Lung (tissue), 12 donors: ENCODE measurements around the gene ALG1. TPM values are rescaled to one million over a fixed set of nuclear protein-coding genes. Genes with fewer than 3 reads are reported as not detected.
"Not testable (repeated sequence)": the region's sequence is repeated elsewhere in the genome, so short reads cannot be mapped to it uniquely, and the experiment has no call there.

Experiments used
- ATAC-seq: fragments of 200-7000 bp; cut with Tn5 transposase; one replicate; pipeline ENCODE4 v1.9.1; 2020; ENCODE audit warnings: moderate number of reproducible peaks; ENCODE audit not compliant: insufficient read depth, low FRiP score
- DNase-seq, 3 donors: peaks; one replicate each; pipeline ENCODE4 v3.0.0-alpha.2; 2013 to 2017
- H3K27ac ChIP-seq, 2 donors: one replicate each; pipeline ENCODE4 v1.5.1; 2013; ENCODE audit warnings: mild to moderate bottlenecking in 2 of 2, moderate library complexity in 2 of 2, control low read depth in 1 of 2, inconsistent platforms in 1 of 2, low read depth in 1 of 2, low read length in 1 of 2
- H3K27me3 ChIP-seq, 3 donors: one replicate each; pipeline ENCODE4 v1.5.1; 2013; ENCODE audit warnings: low read length in 2 of 3; ENCODE audit not compliant: control insufficient read depth in 3 of 3, insufficient read depth in 3 of 3
- H3K36me3 ChIP-seq, 4 donors: one replicate each; pipeline ENCODE4 v1.5.1; 2013; ENCODE audit warnings: low read length in 4 of 4, mild to moderate bottlenecking in 1 of 4, moderate library complexity in 1 of 4; ENCODE audit not compliant: control insufficient read depth in 4 of 4, insufficient read depth in 4 of 4
- H3K4me1 ChIP-seq, 5 donors: one replicate each; pipeline ENCODE4 v1.5.1; 2013; ENCODE audit warnings: low read length in 5 of 5, mild to moderate bottlenecking in 2 of 5, moderate library complexity in 1 of 5; ENCODE audit not compliant: control insufficient read depth in 5 of 5, insufficient read depth in 5 of 5
- H3K4me3 ChIP-seq: one replicate; pipeline ENCODE4 v1.5.1; 2013; ENCODE audit warnings: mild to moderate bottlenecking, control low read depth, moderate library complexity
- H3K9ac ChIP-seq, 2 donors: one replicate each; pipeline ENCODE4 v1.5.1; 2013; ENCODE audit warnings: low read length in 2 of 2, control low read depth in 1 of 2; ENCODE audit not compliant: insufficient read depth in 1 of 2
- H3K9me3 ChIP-seq, 4 donors: one replicate each; pipeline ENCODE4 v1.5.1; 2013; ENCODE audit warnings: low read length in 3 of 4, mild to moderate bottlenecking in 1 of 4, moderate library complexity in 1 of 4; ENCODE audit not compliant: control insufficient read depth in 4 of 4, insufficient read depth in 3 of 4
- WGBS, 2 donors: extraction: QIAGEN DNeasy Blood & Tissue Kit; methylation state at CpG; one replicate each; pipeline ENCODE4 v1.1.7; 2013; 5-methylcytosine and 5-hydroxymethylcytosine counted together
- polyA plus RNA-seq, 2 donors: library from polyadenylated mRNA; stranded (reverse); fragments of 200-250 nt; gene quantifications; one replicate each; pipeline ENCODE4 v1.2.1, GENCODE V29; 2013
- total RNA-seq, 2 donors: library from RNA; depleted of rRNA in 1 of 2; stranded (reverse); fragments of >200 nt in 1 of 2; gene quantifications; one replicate each; pipeline ENCODE4 v1.2.1, GENCODE V29; 2014 to 2021
- TF ChIP-seq, protein P1 (sequence below): IDR thresholded peaks from 2 replicates; pipeline ENCODE4 v1.5.1; 2012; ENCODE audit warnings: mild to moderate bottlenecking; ENCODE audit errors: control extremely low read depth, extremely low read depth
- donor health status: control.
- donor health status: control.
- donor health status: Bipolar disorder and iron deficiency.
- donor health status: healthy.
- donor health status: DM: yes; HTN: yes; CAD: no.

The ALG1 gene
- total and polyA plus RNA-seq, 4 donors = 19.6 to 31.7 (median 24.3) TPM

DNA sequence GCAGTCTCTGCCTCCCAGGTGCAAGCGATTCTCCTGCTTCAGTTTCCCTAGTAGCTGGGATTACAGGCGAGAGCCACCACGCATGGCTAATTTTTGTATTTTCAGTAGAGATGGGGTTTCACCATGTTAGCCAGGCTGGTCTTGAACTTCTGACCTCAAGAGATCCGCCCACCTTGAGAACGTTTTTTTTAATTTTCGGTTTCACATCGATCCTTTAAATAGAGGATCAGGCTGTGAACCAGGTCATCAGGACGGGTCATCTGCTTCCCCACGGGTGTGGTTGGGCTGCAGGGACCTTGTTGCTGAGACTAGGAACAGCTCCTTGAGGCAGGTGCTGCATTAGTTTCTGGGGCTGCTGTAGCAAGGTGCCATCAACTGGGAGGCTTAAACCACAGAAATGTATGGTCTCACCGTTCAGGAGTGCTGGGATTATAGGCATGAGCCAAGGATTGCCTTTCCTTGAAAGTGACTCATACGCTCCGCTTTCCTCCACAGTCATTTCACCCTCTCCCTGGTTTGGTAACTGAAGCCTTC is 30.0 kb upstream of the ALG1 start:
- H3K9ac ChIP-seq = no peak overlapping the region
- DNase-seq (no peak), ATAC-seq (no peak)
- TF ChIP-seq, protein P1, sequence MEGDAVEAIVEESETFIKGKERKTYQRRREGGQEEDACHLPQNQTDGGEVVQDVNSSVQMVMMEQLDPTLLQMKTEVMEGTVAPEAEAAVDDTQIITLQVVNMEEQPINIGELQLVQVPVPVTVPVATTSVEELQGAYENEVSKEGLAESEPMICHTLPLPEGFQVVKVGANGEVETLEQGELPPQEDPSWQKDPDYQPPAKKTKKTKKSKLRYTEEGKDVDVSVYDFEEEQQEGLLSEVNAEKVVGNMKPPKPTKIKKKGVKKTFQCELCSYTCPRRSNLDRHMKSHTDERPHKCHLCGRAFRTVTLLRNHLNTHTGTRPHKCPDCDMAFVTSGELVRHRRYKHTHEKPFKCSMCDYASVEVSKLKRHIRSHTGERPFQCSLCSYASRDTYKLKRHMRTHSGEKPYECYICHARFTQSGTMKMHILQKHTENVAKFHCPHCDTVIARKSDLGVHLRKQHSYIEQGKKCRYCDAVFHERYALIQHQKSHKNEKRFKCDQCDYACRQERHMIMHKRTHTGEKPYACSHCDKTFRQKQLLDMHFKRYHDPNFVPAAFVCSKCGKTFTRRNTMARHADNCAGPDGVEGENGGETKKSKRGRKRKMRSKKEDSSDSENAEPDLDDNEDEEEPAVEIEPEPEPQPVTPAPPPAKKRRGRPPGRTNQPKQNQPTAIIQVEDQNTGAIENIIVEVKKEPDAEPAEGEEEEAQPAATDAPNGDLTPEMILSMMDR = no peak
- peaks cover 0 to 4% (median 0%) of the 10 kb centered on the region in 5 donors for H3K4me1 ChIP-seq
- no peaks in the 10 kb centered on the region for H3K27me3 ChIP-seq
- no peaks in the 10 kb centered on the region for H3K9me3 ChIP-seq
- no peak overlapping the region for H3K4me3 ChIP-seq
- WGBS, 2 donors = 78 to 84% methylated on average over 12 of the region's 12 CpGs
- H3K36me3 ChIP-seq = peaks cover 0 to 9% (median 1%) of the 10 kb centered on the region in 4 donors
- H3K27ac ChIP-seq = no peak overlapping the region

DNA sequence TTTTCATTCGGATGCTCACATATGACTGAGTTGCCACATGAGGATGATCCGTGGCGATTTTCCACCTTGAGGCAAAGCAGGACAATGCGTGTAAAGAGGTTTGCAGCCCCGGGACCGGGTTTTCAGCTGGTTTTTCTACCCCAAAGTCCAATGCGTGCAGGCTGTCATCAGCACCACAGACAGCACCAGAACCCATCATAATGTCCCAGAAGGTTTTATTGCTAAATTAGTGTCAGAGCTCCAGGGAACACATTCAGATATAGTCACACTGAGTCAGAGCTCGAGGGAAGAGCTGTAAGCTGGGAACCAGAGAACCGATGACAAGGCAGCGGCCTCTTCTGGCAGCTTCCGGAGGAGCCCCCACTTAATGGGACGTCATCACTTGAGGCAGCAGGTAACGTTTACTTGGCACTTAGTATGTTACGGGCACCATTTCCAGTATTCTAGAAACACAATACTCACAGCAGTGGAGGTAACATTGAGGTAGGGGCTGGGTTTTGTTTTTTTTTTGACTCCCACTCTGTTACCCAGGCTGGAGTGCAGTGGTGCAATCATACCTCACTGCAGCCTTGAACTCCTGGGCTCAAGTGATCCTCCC is 29.0 kb upstream of the ALG1 start:
- no peaks in the 10 kb centered on the region for H3K27me3 ChIP-seq
- no peak overlapping the region for H3K27ac ChIP-seq
- ATAC-seq = no peak
- peaks cover 0 to 4% (median 0%) of the 10 kb centered on the region in 5 donors for H3K4me1 ChIP-seq
- no peak overlapping the region for H3K4me3 ChIP-seq
- WGBS, 2 donors = 76 to 84% methylated on average over 14 of the region's 14 CpGs
- H3K9ac ChIP-seq = no peak overlapping the region
- TF ChIP-seq, protein P1 = no peak
- DNase-seq = no peak
- no peaks in the 10 kb centered on the region for H3K9me3 ChIP-seq
- H3K36me3 ChIP-seq = peaks cover 0 to 13% (median 1%) of the 10 kb centered on the region in 4 donors

DNA sequence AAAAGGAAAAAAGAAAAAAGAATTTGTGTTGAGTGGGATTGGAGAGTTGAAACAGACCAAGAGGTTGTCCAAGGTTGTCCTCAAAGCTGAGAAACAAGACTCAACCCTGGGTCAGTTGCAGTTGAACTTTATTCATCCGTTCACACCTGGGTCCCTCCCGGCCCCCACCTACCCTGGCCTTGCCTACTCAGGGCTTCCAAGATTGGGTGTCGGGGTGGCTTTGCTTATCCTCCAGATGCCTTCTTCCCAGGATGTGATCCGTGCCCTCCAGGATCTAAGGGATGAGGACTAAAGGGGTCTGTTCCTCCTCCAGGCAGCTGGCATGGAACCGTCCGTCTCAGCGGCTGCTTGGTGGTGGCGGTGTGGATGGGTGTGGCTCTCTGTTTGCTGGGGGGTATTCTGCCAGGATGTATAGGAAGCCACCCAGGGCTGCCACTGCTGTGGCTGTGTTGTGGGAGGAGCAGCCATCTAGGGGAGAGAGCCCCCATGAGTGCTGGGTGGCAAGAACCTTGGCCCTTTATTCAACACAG is 27.6 kb upstream of the ALG1 start:
- H3K4me3 ChIP-seq = no peak overlapping the region
- H3K9me3 ChIP-seq = no peaks in the 10 kb centered on the region
- 96 to 97% methylated on average over 8 of the region's 8 CpGs for WGBS, 2 donors
- no peak overlapping the region for H3K9ac ChIP-seq
- no peaks in the 10 kb centered on the region for H3K27me3 ChIP-seq
- DNase-seq (no peak), ATAC-seq (no peak)
- peaks cover 0 to 13% (median 1%) of the 10 kb centered on the region in 4 donors for H3K36me3 ChIP-seq
- TF ChIP-seq, protein P1 = no peak
- H3K4me1 ChIP-seq = peaks cover 0 to 4% (median 0%) of the 10 kb centered on the region in 5 donors
- no peak overlapping the region for H3K27ac ChIP-seq

DNA sequence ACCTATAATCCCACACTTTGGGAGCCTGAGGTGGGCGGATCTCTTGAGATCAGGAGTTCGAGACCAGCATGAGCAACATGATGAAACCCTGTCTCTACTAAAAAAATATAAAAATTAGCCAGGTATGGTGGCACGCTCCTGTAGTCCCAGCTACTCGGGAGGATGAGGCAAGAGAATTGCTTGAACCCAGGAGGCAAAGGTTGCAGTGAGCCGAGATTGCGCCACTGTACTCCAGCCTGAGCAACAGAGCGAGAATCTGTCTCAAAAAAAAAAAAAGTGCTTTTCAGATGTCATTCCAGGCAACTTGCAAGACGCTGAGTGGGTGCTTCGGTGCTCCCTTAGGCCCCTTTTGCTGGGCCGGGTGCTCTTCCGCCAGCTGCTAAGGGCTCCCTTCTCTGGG is 27.1 kb upstream of the ALG1 start:
- 90 to 95% methylated on average over 11 of the region's 11 CpGs for WGBS, 2 donors
- H3K9ac ChIP-seq, H3K4me1 ChIP-seq, H3K27ac ChIP-seq, H3K9me3 ChIP-seq, H3K27me3 ChIP-seq, DNase-seq, ATAC-seq, H3K4me3 ChIP-seq: not testable (repeated sequence)
- peaks cover 0 to 13% (median 1%) of the 10 kb centered on the region in 4 donors for H3K36me3 ChIP-seq
